K562 (cell line): Measurements from ENCODE around the gene TBX6. TPM values are rescaled to one million over a fixed set of nuclear protein-coding genes. Genes with fewer than 3 reads are reported as not detected.

ENCODE experiments used
- FOXJ2 ChIP-seq: fragments of 200-800 bp; sonication (Bioruptor generic); IDR thresholded peaks from 2 replicates; pipeline ENCODE4 v1.6.1; 2016; ENCODE audit warnings: missing genetic modification characterization, missing compliant biosample characterization
- TGIF2 ChIP-seq: sonication (generic); formaldehyde crosslinking; IDR thresholded peaks from 2 replicates; pipeline ENCODE4 v1.8.1; 2022; ENCODE audit warnings: mild to moderate bottlenecking, missing genetic modification reagents, moderate library complexity
- ZBTB11 ChIP-seq, 3 experiments: fragments of 200-800 bp in 1 of 3; fragments of 250-450 bp in 1 of 3; fragments of 450-650 bp in 1 of 3; sonication (Bioruptor Pico) in 1 of 3; sonication (Bioruptor generic) in 1 of 3; formaldehyde crosslinking in 1 of 3; IDR thresholded peaks; 2 replicates each; pipeline versions ENCODE4 v1.6.1 to v1.8.0; 2016 to 2022; ENCODE audit warnings: mild to moderate bottlenecking in 2 of 3, missing genetic modification characterization in 2 of 3, missing compliant biosample characterization in 1 of 3, moderate library complexity in 1 of 3
- ZBTB43 ChIP-seq: sonication (generic); formaldehyde crosslinking; IDR thresholded peaks from 2 replicates; pipeline ENCODE4 v1.8.0; 2023; ENCODE audit warnings: mild to moderate bottlenecking, missing genetic modification reagents
- ZNF263 ChIP-seq: sonication (generic); formaldehyde crosslinking; IDR thresholded peaks from 2 replicates; pipeline ENCODE4 v1.8.0; 2022; ENCODE audit warnings: mild to moderate bottlenecking, missing genetic modification reagents, borderline replicate concordance
- polyA plus RNA-seq, 8 experiments: library from polyadenylated mRNA; depleted of rRNA in 4 of 8; stranded (reverse) in 5 of 8; unstranded in 3 of 8; fragments of >200 nt; fragmentation: Nextera tagmentation in 2 of 8; fragmentation: Illumina TruSeq in 1 of 8; extraction: Ambion mirVana in 2 of 8; extraction: Trizol in 1 of 8; gene quantifications; 2 replicates each; pipeline versions ENCODE4 v1.2.1 to v1.2.3, GENCODE V29; 2011 to 2014; ENCODE audit warnings: inconsistent platforms in 1 of 8, missing spikeins in 1 of 8
- total RNA-seq, 7 experiments: library from RNA; depleted of rRNA in 6 of 7; stranded (reverse); fragments of >200 nt in 6 of 7; fragmentation: Illumina TruSeq in 2 of 7; extraction: Trizol in 2 of 7; gene quantifications; 2 replicates each; pipeline versions ENCODE4 v1.2.1 to v1.2.3, GENCODE V29; 2011 to 2021; ENCODE audit warnings: low replicate concordance in 1 of 7
- TF ChIP-seq, protein P1 (sequence below): fragments of 450-650 bp; IDR thresholded peaks from 2 replicates; pipeline ENCODE4 v1.6.1; 2016; ENCODE audit warnings: low read depth
- TF ChIP-seq, protein P2 (sequence below), 2 experiments: IDR thresholded peaks; 2 replicates each; pipeline ENCODE4 v1.6.1; 2011; ENCODE audit warnings: borderline replicate concordance in 1 of 2, control low read depth in 1 of 2, low read depth in 1 of 2, low read length in 1 of 2, mild to moderate bottlenecking in 1 of 2, mixed read lengths in 1 of 2, moderate library complexity in 1 of 2; ENCODE audit not compliant: insufficient read depth in 1 of 2, insufficient read length in 1 of 2, poor library complexity in 1 of 2, severe bottlenecking in 1 of 2; ENCODE audit errors: extremely low read depth in 1 of 2
- TF ChIP-seq, protein P3 (sequence below): sonication (generic); formaldehyde crosslinking; IDR thresholded peaks from 2 replicates; pipeline ENCODE4 v1.8.1; 2023; ENCODE audit warnings: mild to moderate bottlenecking, missing genetic modification reagents

The TBX6 gene
- total and polyA plus RNA-seq, 9 of the 15 experiments (the other 6 are each of a cell fraction or from before 2014, with no cell fraction given) = 0.07 to 0.58 (median 0.11) TPM; not detected in 2

DNA sequence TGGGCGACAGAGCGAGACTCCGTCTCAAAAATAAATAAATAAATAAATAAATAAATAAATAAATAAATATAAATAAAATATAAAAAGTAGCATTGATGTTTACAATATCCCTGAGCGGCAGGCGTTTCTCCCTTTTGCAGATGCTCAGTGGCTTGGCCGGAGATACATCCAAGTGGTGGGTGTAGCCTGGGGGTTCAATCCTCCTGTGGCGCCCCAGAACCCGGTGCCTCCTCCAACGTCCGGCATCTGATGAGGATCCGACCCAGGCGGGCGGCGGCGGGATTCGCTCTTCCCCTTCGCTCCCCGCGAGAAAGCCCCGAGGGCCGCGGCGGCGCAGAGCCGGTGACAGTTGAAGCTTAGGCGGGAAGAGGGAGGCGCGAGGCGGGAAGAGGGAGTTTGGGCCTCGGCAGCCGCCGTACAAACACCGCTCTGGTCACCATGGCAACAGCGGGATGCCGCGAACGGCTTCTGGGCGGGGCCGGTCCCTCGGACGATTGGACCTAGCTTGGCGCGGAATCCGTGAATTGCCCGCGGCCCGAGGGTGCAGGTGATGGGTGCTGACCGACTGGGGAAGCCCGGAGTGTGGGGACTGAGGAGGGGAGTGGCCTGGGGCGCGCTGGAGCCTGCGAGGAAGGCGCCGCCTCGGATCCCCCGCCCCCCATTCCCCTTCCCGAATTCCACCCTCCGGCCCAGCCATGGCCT, 38.9 kb downstream of the TBX6 start (continued):
- TF ChIP-seq, protein P1, sequence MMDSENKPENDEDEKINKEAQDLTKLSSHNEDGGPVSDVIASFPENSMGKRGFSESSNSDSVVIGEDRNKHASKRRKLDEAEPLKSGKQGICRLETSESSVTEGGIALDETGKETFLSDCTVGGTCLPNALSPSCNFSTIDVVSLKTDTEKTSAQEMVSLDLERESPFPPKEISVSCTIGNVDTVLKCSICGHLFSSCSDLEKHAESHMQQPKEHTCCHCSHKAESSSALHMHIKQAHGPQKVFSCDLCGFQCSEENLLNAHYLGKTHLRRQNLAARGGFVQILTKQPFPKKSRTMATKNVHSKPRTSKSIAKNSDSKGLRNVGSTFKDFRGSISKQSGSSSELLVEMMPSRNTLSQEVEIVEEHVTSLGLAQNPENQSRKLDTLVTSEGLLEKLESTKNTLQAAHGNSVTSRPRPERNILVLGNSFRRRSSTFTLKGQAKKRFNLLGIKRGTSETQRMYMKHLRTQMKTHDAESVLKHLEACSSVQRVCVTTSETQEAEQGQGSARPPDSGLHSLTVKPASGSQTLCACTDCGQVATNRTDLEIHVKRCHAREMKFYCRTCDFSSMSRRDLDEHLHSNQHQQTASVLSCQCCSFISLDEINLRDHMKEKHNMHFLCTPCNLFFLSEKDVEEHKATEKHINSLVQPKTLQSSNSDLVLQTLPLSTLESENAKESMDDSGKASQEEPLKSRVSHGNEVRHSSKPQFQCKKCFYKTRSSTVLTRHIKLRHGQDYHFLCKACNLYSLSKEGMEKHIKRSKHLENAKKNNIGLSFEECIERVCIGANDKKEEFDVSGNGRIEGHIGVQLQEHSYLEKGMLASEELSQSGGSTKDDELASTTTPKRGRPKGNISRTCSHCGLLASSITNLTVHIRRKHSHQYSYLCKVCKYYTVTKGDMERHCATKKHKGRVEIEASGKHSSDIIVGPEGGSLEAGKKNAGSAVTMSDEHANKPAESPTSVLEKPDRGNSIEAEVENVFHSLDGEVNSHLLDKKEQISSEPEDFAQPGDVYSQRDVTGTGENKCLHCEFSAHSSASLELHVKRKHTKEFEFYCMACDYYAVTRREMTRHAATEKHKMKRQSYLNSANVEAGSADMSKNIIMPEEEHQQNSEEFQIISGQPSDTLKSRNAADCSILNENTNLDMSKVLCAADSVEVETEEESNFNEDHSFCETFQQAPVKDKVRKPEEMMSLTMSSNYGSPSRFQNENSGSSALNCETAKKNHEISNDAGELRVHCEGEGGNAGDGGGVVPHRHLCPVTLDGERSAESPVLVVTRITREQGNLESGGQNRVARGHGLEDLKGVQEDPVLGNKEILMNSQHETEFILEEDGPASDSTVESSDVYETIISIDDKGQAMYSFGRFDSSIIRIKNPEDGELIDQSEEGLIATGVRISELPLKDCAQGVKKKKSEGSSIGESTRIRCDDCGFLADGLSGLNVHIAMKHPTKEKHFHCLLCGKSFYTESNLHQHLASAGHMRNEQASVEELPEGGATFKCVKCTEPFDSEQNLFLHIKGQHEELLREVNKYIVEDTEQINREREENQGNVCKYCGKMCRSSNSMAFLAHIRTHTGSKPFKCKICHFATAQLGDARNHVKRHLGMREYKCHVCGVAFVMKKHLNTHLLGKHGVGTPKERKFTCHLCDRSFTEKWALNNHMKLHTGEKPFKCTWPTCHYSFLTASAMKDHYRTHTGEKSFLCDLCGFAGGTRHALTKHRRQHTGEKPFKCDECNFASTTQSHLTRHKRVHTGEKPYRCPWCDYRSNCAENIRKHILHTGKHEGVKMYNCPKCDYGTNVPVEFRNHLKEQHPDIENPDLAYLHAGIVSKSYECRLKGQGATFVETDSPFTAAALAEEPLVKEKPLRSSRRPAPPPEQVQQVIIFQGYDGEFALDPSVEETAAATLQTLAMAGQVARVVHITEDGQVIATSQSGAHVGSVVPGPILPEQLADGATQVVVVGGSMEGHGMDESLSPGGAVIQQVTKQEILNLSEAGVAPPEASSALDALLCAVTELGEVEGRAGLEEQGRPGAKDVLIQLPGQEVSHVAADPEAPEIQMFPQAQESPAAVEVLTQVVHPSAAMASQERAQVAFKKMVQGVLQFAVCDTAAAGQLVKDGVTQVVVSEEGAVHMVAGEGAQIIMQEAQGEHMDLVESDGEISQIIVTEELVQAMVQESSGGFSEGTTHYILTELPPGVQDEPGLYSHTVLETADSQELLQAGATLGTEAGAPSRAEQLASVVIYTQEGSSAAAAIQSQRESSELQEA = peak; percentile 98
- TF ChIP-seq FOXJ2 (tag) (peak; percentile 93), TGIF2 (CRISPR knock-in tag) (no peak), ZNF263 (CRISPR knock-in tag) (peak; percentile 80), ZBTB43 (0 out of 2 replicates have a peak, but pooled peaks have one; percentile 23), ZBTB11 (CRISPR knock-in tag; IDR thresholded peaks at IDR 0.05) (peak in 1 of 3 experiments; percentile 49; a peak in 1 of 6 replicates)
- TF ChIP-seq, protein P2, sequence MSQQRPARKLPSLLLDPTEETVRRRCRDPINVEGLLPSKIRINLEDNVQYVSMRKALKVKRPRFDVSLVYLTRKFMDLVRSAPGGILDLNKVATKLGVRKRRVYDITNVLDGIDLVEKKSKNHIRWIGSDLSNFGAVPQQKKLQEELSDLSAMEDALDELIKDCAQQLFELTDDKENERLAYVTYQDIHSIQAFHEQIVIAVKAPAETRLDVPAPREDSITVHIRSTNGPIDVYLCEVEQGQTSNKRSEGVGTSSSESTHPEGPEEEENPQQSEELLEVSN (IDR thresholded peaks at IDR 0.05; ENCODE audit: borderline replicate concordance in 1 of 2, extremely low read depth in 1 of 2, insufficient read depth in 1 of 2, insufficient read length in 1 of 2, low read depth in 1 of 2, low read length in 1 of 2, poor library complexity in 1 of 2, severe bottlenecking in 1 of 2) = peak; percentile 100
- TF ChIP-seq, protein P3, sequence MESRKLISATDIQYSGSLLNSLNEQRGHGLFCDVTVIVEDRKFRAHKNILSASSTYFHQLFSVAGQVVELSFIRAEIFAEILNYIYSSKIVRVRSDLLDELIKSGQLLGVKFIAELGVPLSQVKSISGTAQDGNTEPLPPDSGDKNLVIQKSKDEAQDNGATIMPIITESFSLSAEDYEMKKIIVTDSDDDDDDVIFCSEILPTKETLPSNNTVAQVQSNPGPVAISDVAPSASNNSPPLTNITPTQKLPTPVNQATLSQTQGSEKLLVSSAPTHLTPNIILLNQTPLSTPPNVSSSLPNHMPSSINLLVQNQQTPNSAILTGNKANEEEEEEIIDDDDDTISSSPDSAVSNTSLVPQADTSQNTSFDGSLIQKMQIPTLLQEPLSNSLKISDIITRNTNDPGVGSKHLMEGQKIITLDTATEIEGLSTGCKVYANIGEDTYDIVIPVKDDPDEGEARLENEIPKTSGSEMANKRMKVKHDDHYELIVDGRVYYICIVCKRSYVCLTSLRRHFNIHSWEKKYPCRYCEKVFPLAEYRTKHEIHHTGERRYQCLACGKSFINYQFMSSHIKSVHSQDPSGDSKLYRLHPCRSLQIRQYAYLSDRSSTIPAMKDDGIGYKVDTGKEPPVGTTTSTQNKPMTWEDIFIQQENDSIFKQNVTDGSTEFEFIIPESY (CRISPR knock-in tag) = peak; percentile 76
